Sigmoid colon (tissue), 7 donors: ENCODE data around the gene C1orf53. TPM values are rescaled to one million over a fixed set of nuclear protein-coding genes. Genes with fewer than 3 reads are reported as not detected.
"Not testable (repeated sequence)": the region's sequence is repeated elsewhere in the genome, so short reads cannot be mapped to it uniquely, and the experiment has no call there.

Experiments
- DNase-seq: peaks from one replicate; pipeline ENCODE4 v3.0.0-alpha.2; 2019
- H3K27ac ChIP-seq, 4 donors: fragments of 200-600 bp; sonication (generic); one replicate each; pipeline ENCODE4 v1.5.1; 2016 to 2019; ENCODE audit warnings: mild to moderate bottlenecking in 1 of 4
- H3K27me3 ChIP-seq, 3 donors: fragments of 200-600 bp; sonication (generic); one replicate each; pipeline ENCODE4 v1.5.1; 2019; ENCODE audit warnings: mild to moderate bottlenecking in 1 of 3
- H3K36me3 ChIP-seq, 4 donors: fragments of 200-600 bp; sonication (generic); one replicate each; pipeline ENCODE4 v1.5.1; 2016 to 2019
- H3K4me1 ChIP-seq, 4 donors: fragments of 200-600 bp; sonication (generic); one replicate each; pipeline ENCODE4 v1.5.1; 2017 to 2019
- H3K4me3 ChIP-seq, 4 donors: fragments of 200-600 bp; sonication (generic); one replicate each; pipeline ENCODE4 v1.5.1; 2017 to 2019; ENCODE audit warnings: mild to moderate bottlenecking in 2 of 4, moderate library complexity in 1 of 4
- H3K9me3 ChIP-seq, 4 donors: fragments of 200-600 bp in 3 of 4; sonication (generic) in 3 of 4; one replicate each; pipeline versions ENCODE4 v1.5.1 to v1.6.1; 2013 to 2019
- EP300 ChIP-seq, 4 donors: sonication (generic); formaldehyde crosslinking; IDR thresholded peaks; one replicate each; pipeline ENCODE4 v1.6.1; 2017; ENCODE audit warnings: antibody characterized with exemption in 4 of 4
- POLR2A ChIP-seq, 2 donors: fragments of 450-650 bp; IDR thresholded peaks; one replicate each; pipeline ENCODE4 v1.6.1; 2016; ENCODE audit warnings: antibody characterized with exemption in 2 of 2, mild to moderate bottlenecking in 2 of 2, moderate library complexity in 2 of 2
- POLR2AphosphoS5 ChIP-seq, 4 donors: sonication (generic); formaldehyde crosslinking; IDR thresholded peaks; one replicate each; pipeline ENCODE4 v1.6.1; 2017; ENCODE audit warnings: antibody characterized with exemption in 4 of 4
- WGBS, 2 donors: extraction: QIAGEN DNeasy Blood & Tissue Kit; methylation state at CpG; one replicate each; pipeline ENCODE4 v1.1.7; 2013; 5-methylcytosine and 5-hydroxymethylcytosine counted together
- intact Hi-C: fragments of 100-400 bp; cut with DNase I; formaldehyde crosslinking; loops from one replicate; pipeline ENCODE4 v1.15.1; 2023
- polyA plus RNA-seq, 3 donors: library from polyadenylated mRNA; stranded (reverse); fragments of 200-250 nt; gene quantifications; one replicate each; pipeline ENCODE4 v1.2.3, GENCODE V29; 2013
- total RNA-seq, 4 donors: library from RNA; depleted of rRNA; stranded (reverse); fragments of >200 nt; gene quantifications; one replicate each; pipeline ENCODE4 v1.1.0, GENCODE V29; 2016
- TF ChIP-seq, protein P1 (sequence below), 4 experiments: fragments of 450-650 bp in 3 of 4; fragments of 200-600 bp in 1 of 4; IDR thresholded peaks; one replicate each; pipeline ENCODE4 v1.5.1; 2016 to 2019; ENCODE audit warnings: antibody characterized with exemption in 4 of 4, mild to moderate bottlenecking in 3 of 4, moderate library complexity in 2 of 4
- donor health status: healthy with polysubstance abuse.
- donor health status: Bipolar disorder and iron deficiency.
- donor health status: healthy.

C1orf53 gene
- total and polyA plus RNA-seq, 7 donors: 1.2 to 13.8 (median 4.0) TPM; not detected in 1

DNA sequence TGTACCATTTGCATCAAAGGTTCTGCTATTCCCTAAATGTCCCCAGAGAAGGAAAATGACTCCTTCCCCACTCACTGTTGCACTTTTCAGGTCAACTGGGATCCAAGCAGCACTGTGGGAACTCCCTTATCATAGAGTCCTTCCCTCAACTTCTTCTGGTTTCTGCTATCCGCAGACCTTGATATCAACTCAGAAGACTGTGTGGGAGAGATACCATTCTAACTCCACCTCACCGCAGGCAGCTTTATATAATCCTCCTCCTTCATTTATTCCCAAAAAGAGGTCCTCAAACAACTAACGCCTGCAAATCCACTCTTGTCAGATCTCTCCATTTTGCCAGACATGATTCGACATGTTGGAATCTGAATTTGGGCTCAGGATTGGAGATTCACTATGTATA is 42.1 kb downstream of the C1orf53 start:
- Histone ChIP-seq H3K4me3 (no peak overlapping the region), H3K27ac (no peak overlapping the region), H3K9me3 (no peaks in the 10 kb centered on the region), H3K36me3 (no peaks in the 10 kb centered on the region), H3K4me1 (no peaks in the 10 kb centered on the region), H3K27me3 (no peaks in the 10 kb centered on the region)
- intact Hi-C loops: no loop called here
- DNase-seq: no peak
- TF ChIP-seq POLR2AphosphoS5 (IDR thresholded peaks at IDR 0.05): no peak
- 94 to 95% methylated on average over 4 of the region's 4 CpGs for WGBS, 2 donors

DNA sequence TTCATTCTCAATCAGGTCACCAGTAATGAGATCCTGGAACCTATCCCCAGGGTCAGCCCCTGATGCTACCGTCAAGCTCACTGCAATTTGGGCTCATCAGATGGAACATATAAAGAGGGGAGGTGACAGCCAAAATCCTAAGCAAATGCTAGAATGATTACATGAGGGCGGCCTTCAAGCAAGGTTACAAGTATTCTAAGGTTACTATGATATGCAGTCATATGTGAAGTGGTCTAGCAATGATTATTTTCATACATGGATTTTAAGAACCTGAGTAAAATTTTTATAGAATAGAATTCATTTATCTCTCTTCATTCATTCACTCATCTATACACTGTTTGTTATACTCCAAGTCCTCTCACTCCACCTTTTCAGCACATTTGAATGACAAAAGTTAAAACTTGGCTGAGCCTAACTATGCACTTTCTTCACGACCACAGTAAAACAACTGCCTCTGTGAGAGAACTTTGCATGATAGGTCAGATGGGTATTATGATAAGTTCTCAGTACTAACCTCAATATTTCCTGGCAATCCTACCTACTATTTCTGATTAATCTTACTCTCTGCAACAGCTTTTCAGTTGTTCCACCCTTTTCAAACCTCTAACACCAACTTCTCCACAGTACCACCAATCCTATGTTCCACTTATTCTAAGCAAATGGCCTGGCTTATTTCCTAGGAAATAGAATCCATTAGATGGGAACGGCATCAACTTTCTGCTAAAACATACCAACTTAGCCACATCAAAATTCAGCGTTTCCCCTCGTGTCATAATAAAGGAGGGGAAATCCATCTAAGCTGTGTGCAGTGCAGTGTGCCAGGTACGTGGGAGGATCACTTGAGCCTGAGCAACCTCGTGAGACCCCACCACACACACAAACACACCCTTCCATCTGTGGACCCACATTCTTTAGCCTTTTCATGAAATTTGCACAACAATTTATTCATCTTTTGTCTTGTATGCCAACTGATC is 46.8 kb downstream of the C1orf53 start:
- Histone ChIP-seq H3K9me3 (no peaks in the 10 kb centered on the region), H3K36me3 (no peaks in the 10 kb centered on the region), H3K27me3 (no peaks in the 10 kb centered on the region), H3K4me3 (no peak overlapping the region), H3K4me1 (no peaks in the 10 kb centered on the region), H3K27ac (no peak overlapping the region)
- DNase-seq: no peak
- 68 to 85% methylated on average over 8 of the region's 8 CpGs for WGBS, 2 donors
- no peak for TF ChIP-seq EP300 (IDR thresholded peaks at IDR 0.05)
- no peak for TF ChIP-seq POLR2A (IDR thresholded peaks at IDR 0.05)
- no peak for TF ChIP-seq POLR2AphosphoS5 (IDR thresholded peaks at IDR 0.05)
- TF ChIP-seq, protein P1, sequence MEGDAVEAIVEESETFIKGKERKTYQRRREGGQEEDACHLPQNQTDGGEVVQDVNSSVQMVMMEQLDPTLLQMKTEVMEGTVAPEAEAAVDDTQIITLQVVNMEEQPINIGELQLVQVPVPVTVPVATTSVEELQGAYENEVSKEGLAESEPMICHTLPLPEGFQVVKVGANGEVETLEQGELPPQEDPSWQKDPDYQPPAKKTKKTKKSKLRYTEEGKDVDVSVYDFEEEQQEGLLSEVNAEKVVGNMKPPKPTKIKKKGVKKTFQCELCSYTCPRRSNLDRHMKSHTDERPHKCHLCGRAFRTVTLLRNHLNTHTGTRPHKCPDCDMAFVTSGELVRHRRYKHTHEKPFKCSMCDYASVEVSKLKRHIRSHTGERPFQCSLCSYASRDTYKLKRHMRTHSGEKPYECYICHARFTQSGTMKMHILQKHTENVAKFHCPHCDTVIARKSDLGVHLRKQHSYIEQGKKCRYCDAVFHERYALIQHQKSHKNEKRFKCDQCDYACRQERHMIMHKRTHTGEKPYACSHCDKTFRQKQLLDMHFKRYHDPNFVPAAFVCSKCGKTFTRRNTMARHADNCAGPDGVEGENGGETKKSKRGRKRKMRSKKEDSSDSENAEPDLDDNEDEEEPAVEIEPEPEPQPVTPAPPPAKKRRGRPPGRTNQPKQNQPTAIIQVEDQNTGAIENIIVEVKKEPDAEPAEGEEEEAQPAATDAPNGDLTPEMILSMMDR (IDR thresholded peaks at IDR 0.05): no peak
- intact Hi-C loops: no loop called here

DNA sequence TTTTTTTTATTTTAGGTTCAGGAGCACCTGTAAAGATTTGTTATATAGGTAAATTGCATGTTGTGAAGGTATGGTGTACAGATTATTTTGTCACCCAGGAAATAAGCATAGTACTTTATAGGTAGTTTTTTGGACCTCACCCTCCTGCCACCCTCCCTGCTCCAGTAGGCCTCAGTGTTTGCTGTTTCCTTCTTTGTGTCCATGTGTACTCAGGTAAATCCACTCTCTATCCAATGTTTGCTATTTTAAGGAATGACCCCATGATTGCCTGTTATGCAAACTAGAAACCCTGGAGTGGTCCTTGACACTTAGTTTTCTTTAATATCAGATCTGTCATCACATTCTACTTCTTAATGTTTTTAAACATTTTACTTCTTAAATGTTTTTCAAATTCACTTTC is 48.7 kb downstream of the C1orf53 start:
- Histone ChIP-seq H3K36me3 (no peaks in the 10 kb centered on the region), H3K27me3 (no peaks in the 10 kb centered on the region), H3K4me3 (no peak overlapping the region), H3K4me1 (peaks cover 0 to 7% (median 0%) of the 10 kb centered on the region in 4 donors), H3K27ac (no peak overlapping the region), H3K9me3 (no peaks in the 10 kb centered on the region)
- TF ChIP-seq EP300 (IDR thresholded peaks at IDR 0.05) (no peak), POLR2A (IDR thresholded peaks at IDR 0.05) (no peak), POLR2AphosphoS5 (IDR thresholded peaks at IDR 0.05) (no peak)
- TF ChIP-seq, protein P1 (IDR thresholded peaks at IDR 0.05): no peak
- intact Hi-C loops: no loop called here
- no peak for DNase-seq

DNA sequence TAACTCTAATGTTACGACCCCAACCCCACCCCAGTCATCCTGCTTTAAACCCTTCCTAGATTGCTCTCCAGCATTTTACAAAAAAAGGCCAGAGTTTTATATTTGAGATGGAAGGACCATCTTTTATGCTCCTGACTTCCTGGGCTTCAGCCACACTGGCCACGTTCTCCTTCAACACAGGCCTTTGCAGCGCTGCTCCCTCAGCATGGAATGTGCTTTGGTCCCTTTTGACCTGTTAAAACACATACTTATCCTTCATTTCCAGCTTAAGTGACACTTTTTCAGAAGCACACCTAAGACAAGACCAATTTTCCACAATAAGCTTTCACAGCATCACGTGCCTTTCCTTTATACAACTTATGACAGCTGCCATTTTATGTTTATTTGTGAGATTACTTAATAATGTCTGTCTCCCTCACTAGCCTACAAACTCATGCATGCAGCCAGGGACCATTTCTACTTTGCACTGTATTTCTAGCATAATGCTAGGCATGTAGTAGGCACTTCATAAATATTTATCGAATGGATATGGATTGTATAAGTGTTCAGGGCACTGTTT is 49.3 kb downstream of the C1orf53 start:
- Histone ChIP-seq H3K9me3 (no peaks in the 10 kb centered on the region), H3K4me1 (peaks cover 0 to 7% (median 0%) of the 10 kb centered on the region in 4 donors), H3K27me3 (no peaks in the 10 kb centered on the region), H3K4me3 (no peak overlapping the region), H3K27ac (no peak overlapping the region), H3K36me3 (no peaks in the 10 kb centered on the region)
- TF ChIP-seq, protein P1 (IDR thresholded peaks at IDR 0.05): no peak
- TF ChIP-seq POLR2AphosphoS5 (IDR thresholded peaks at IDR 0.05) (no peak), POLR2A (IDR thresholded peaks at IDR 0.05) (no peak), EP300 (IDR thresholded peaks at IDR 0.05) (no peak)
- no peak for DNase-seq
- intact Hi-C loops: no loop called here
- 87 to 93% methylated on average over 5 of the region's 5 CpGs for WGBS, 2 donors

DNA sequence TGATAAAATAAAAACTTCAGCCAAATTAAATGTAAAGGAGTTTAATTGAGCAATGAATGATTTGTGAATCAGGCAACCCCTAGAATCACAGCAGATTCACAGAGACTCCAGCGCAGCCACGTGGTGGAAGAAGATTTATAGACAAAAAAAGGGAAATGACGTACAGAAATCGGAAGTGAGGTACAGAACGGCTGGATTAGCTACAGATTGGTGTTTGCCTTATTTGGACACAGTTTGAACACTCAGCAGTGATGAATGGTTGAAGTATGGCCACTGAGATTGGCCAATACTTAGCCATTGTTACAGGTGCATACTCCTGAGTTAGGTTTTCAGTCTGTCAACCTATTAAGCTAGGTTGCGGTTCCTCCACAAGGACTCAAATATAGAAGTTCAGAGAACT is 51.0 kb downstream of the C1orf53 start:
- H3K4me3 ChIP-seq, intact Hi-C loops, H3K27ac ChIP-seq, H3K9me3 ChIP-seq, H3K4me1 ChIP-seq, H3K36me3 ChIP-seq, H3K27me3 ChIP-seq, DNase-seq: not testable (repeated sequence)
- WGBS, 2 donors: 78 to 94% methylated on average over 6 of the region's 6 CpGs
